Measurements from ENCODE around the gene HS6ST3.

GRCh38 chr13:96229356-96229755, 139.4 kb downstream of the HS6ST3 start:
- peak in 1 of 2 donors; percentile 30 for TF ChIP-seq CTCF (conservative IDR thresholded peaks at IDR 0.05 in 1 of 2, IDR thresholded peaks at IDR 0.05 in 1 of 2; ENCODE audit: low read depth in 1 of 2, low read length in 2 of 2)
- no peak for TF ChIP-seq EZH2 (IDR thresholded peaks at IDR 0.05; ENCODE audit: low read length, missing control alignments)
